ENCODE measurements around the gene RBMS2. TPM values are rescaled to one million over a fixed set of nuclear protein-coding genes. Genes with fewer than 3 reads are reported as not detected.

The RBMS2 gene
- total and polyA plus RNA-seq, 9 of the 15 experiments (the other 6 are each of a cell fraction or from before 2014, with no cell fraction given) = 0.08 to 10.5 (median 0.31) TPM

GRCh38 chr12:56635806-56636674 lies 114.4 kb downstream of the RBMS2 start (continued):
- TF ChIP-seq PREB (CRISPR knock-in tag; IDR thresholded peaks at IDR 0.05) = no peak
- no peak for TF ChIP-seq PTBP1 (IDR thresholded peaks at IDR 0.05; ENCODE audit: low read depth, low read length)
- TF ChIP-seq CHD2 (IDR thresholded peaks at IDR 0.05; ENCODE audit: low read depth, low read length) = no peak
- no peak for TF ChIP-seq NR1H2 (CRISPR knock-in tag; IDR thresholded peaks at IDR 0.05)
- TF ChIP-seq ARNT (IDR thresholded peaks at IDR 0.05) = no peak; a peak in 1 of 4 replicates
- peak; percentile 70; the same call in 1 of the 2 replicates for TF ChIP-seq NFRKB (IDR thresholded peaks at IDR 0.05; ENCODE audit: low read depth)
- TF ChIP-seq FOXO4 (CRISPR knock-in tag; IDR thresholded peaks at IDR 0.05) = no peak
- no peak for TF ChIP-seq ZNF280B (CRISPR knock-in tag; IDR thresholded peaks at IDR 0.05)
- TF ChIP-seq ETS2 (tag; IDR thresholded peaks at IDR 0.05; ENCODE audit: borderline replicate concordance, poor library complexity, severe bottlenecking) = no peak
- TF ChIP-seq KDM4B (IDR thresholded peaks at IDR 0.05; ENCODE audit: borderline replicate concordance in 2 of 2, low read depth in 1 of 2) = no peak
- TF ChIP-seq REST (IDR thresholded peaks at IDR 0.05; ENCODE audit: borderline replicate concordance) = no peak
- TF ChIP-seq REST (CRISPR knock-in tag; IDR thresholded peaks at IDR 0.05; ENCODE audit: low read depth) = no peak; the same call in 1 of the 2 replicates
- no peak for TF ChIP-seq ZBTB17 (CRISPR knock-in tag; IDR thresholded peaks at IDR 0.05)

Measured in K562 (cell line).